ENCODE results near the gene KRT36. TPM values are rescaled to one million over a fixed set of nuclear protein-coding genes. Genes with fewer than 3 reads are reported as not detected.

Gene KRT36
- total RNA-seq, 6 experiments from 2014 or later, result not detected

DNA sequence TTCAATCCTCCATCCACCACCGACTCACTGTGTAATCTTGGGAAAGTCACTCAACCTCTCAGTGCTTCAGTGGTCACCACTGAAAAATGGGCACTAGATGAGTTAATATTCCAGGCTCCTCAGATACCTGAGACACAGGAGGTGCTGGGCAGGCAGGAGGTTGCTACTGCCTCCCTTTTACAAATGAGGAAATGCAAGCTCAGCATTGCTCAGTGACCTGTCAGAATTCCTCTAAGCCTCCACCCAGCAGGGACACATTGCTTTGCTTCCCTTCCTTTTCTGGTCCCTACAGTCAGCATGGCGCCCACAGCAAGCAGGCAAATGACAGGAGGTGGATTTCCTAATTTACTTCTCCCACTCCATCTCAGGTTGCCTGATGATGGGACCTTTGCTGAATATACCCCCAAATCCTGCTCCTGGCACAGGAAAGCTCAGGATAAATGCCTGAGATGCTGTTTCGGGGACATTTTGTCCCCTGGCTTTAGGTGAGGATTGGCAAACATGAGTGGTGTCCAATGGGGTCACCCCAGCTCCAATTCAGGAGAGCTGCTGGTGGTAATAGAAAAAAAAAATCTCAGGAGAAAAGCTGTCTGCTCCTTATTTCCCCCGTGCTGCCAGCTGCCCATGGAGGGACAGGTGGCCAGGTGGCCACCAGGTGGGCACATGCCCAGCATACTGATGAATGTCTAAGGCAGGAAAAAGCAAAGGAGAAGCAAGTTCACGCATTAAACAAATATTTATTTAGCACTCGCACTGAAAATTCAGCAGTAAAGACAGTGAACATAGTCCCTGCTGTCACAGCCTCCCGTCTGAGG, 20.7 kb upstream of the KRT36 start:
- Mint-ChIP-seq H3K27ac (no peak overlapping the region), H3K4me3 (no peak overlapping the region), H3K4me1 (ENCODE audit: low read depth) (peaks cover 6% of the 10 kb centered on the region; the same call in 1 of the 2 replicates), H3K9me3 (no peaks in the 10 kb centered on the region), H3K36me3 (ENCODE audit: low read depth) (no peaks in the 10 kb centered on the region), H3K27me3 (ENCODE audit: insufficient read depth) (no peaks in the 10 kb centered on the region; the same call in 1 of the 2 replicates)
- no peak for DNase-seq
- TF ChIP-seq, protein P1, sequence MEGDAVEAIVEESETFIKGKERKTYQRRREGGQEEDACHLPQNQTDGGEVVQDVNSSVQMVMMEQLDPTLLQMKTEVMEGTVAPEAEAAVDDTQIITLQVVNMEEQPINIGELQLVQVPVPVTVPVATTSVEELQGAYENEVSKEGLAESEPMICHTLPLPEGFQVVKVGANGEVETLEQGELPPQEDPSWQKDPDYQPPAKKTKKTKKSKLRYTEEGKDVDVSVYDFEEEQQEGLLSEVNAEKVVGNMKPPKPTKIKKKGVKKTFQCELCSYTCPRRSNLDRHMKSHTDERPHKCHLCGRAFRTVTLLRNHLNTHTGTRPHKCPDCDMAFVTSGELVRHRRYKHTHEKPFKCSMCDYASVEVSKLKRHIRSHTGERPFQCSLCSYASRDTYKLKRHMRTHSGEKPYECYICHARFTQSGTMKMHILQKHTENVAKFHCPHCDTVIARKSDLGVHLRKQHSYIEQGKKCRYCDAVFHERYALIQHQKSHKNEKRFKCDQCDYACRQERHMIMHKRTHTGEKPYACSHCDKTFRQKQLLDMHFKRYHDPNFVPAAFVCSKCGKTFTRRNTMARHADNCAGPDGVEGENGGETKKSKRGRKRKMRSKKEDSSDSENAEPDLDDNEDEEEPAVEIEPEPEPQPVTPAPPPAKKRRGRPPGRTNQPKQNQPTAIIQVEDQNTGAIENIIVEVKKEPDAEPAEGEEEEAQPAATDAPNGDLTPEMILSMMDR (IDR thresholded peaks at IDR 0.05), result no peak

DNA sequence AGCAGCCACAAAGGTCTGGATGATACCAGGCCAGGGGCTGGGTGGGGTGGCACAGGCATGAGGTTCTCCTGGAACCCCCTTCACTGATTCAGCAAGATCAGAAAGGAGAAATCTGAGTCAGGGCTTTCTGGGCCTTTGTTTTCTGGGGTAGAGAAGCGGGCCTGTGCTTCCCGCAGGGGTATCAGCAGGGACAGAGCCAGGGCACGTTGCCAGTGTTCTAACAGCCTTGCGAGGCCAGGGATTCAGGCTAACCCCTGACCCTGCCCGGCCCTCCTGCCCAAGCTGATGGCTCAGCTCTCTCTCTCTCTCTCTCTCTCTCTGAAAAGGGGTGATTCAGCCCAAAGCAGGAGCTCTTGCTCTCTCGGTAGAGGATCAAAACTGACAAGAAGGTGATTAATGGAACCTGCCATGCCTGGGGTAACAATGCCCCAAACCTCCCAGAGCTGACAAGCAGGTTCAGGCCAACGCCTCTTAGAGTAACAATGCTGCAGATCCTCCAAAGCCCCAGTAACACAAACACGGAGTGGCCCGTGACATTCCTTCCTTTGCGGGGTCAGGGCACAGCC, 17.7 kb upstream of the KRT36 start:
- no peaks in the 10 kb centered on the region for H3K36me3 Mint-ChIP-seq (ENCODE audit: low read depth)
- no peak overlapping the region for H3K4me3 Mint-ChIP-seq
- no peak for DNase-seq
- TF ChIP-seq, protein P1 (IDR thresholded peaks at IDR 0.05), result no peak
- H3K4me1 Mint-ChIP-seq (ENCODE audit: low read depth), result peaks cover 17% of the 10 kb centered on the region
- no peak overlapping the region for H3K27ac Mint-ChIP-seq
- H3K9me3 Mint-ChIP-seq, result no peaks in the 10 kb centered on the region
- no peaks in the 10 kb centered on the region; the same call in 1 of the 2 replicates for H3K27me3 Mint-ChIP-seq (ENCODE audit: insufficient read depth)

DNA sequence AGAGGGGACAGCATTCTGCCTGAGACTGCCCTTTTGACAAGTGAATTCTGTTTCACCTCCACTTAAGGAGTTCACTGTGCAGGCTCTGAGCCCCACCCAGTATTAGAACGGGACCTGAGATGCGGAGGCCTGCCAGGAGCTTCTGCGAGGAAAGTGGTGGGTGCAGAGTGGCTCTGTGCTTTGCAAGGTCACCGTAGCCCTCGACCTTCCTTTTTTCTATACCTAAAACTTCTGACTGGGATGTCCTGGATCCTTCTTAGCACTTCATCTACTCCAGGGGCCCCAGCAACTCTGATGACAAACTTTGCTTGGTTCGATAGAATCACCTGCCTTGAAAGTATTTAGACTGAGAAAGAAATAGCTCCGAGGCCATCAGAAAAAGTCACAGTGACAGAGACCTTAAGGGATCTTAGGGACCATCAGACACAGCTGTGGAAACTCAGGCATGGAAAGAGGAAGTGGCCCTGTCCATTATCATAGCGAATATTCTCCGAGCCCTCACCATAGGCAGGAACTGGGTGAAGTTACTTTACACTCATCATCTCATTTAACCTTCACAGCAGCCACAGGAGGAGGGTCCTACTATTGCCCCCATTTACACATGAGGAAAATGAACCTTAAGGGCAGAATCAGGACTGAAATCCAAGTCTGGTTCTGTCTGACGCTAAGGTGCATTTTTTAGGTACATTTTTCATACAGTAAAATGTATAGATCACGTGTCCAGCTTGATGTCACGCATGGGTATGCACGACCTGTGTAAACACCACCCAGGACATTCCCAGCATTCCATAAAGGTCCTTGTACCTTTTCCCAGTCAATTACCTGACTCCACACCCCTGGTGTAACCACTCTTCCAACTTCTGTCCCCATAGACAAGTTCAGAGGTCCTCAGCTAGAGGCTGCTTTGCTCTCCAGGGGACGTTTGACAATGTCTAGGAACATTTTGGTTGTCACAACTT, 16.4 kb upstream of the KRT36 start:
- Mint-ChIP-seq H3K27me3 (ENCODE audit: insufficient read depth) (no peaks in the 10 kb centered on the region; the same call in 1 of the 2 replicates), H3K4me1 (ENCODE audit: low read depth) (peaks cover 17% of the 10 kb centered on the region), H3K9me3 (no peaks in the 10 kb centered on the region), H3K4me3 (no peak overlapping the region), H3K36me3 (ENCODE audit: low read depth) (no peaks in the 10 kb centered on the region), H3K27ac (no peak overlapping the region)
- no peak for DNase-seq
- TF ChIP-seq, protein P1 (IDR thresholded peaks at IDR 0.05), result no peak

DNA sequence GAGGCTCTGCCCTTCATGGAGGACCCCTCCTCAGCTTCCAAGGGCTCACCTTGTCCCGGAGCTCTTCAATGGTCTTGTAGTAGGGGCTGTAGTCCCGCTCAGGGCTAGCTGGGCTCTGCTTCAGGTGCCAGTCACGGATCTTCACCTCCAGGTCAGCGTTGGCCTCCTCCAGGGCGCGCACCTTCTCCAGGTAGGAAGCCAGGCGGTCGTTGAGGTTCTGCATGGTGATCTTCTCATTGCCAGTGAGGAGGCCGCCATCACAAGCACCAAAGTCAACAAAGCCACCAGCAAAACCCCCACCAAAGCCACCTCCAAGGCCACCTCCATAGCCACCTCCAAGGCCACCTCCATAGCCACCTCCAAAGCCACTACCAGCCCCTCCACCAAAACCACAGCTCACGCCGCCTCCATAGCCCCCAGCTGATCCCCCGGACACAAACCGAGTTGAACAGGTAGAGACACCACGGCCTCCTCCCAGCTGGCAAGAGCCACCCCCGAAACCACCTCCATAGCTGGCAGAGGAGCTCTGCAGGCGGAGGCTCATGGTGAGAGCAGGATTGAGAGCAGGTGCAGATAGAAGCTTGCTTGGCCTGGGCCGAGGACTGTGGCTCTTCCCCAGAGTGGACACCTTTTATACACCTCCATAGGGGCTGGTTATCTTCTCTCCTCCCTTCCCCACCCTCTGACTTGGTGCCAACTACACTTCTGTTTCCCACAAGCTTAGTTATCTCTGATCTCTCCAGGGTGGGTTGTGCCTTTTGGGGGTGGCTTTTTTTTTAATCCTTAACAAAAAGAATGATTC, 15.5 kb upstream of the KRT36 start, which contains the start of gene KRT13:
KRT13 (minus strand) TSS at position 606 of the 802 bp plus-strand sequence; CDS start at position 544, 62 bp downstream.
- TF ChIP-seq, protein P1 (IDR thresholded peaks at IDR 0.05), result no peak
- H3K4me1 Mint-ChIP-seq (ENCODE audit: low read depth), result peaks cover 26% of the 10 kb centered on the region
- no peak within 1 kb of the TSS for H3K27ac Mint-ChIP-seq

More for the DNA sequence above, 15.5 kb upstream of the KRT36 start, which contains the start of gene KRT13:
- Mint-ChIP-seq H3K9me3 (no peaks in the 10 kb centered on the region), H3K4me3 (no peak within 1 kb of the TSS), H3K36me3 (ENCODE audit: low read depth) (no peaks in the 10 kb centered on the region), H3K27me3 (ENCODE audit: insufficient read depth) (no peaks in the 10 kb centered on the region; the same call in 1 of the 2 replicates)
- DNase-seq, result no peak

All from HFFc6 (cell line).